Central memory CD4-positive, alpha-beta T cell (primary cell): ENCODE data around the gene ADGRV1.
"Not testable (repeated sequence)": the region's sequence is repeated elsewhere in the genome, so short reads cannot be mapped to it uniquely, and the experiment has no call there.

Experiments
- DNase-seq: peaks from one replicate; pipeline ENCODE4 v3.0.0; 2022

ADGRV1 gene

DNA sequence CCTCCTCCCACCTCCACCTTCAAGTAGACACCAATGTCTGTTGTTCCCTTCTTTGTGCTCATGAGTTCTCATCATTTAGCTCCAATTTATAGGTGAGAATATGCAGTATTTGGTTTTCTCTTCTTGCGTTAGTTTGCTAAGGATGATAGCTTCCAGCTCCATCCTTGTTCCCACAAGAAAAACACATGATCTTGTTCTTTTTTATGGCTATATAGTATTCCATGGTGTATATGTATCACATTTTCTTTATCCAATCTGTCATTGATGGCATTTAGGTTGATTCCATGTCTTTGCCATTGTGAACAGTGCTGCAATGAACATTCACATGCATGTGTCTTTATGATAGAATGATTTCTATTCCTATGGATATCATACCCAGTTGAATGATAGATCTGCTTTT, 454.3 kb downstream of the ADGRV1 start:
- not testable (repeated sequence) for DNase-seq

DNA sequence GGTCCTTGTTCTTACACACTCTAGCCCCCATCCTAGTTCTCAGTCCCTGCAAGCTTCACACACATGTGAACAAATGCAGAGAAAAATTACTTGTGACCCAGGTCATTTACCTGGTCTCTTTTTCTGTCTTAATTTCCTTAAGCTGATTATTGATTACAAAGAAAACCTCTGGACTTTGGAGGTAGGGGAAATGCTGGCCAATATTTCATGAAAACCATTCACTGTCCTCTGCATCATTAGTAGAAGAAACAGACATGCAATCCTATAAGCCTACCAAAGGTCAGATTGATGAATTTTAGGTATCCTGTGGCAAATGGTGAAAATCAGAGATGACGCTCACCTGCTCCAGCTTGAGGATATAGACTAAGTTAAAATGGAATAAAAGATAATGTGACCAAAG, 457.7 kb downstream of the ADGRV1 start:
- DNase-seq: no peak

DNA sequence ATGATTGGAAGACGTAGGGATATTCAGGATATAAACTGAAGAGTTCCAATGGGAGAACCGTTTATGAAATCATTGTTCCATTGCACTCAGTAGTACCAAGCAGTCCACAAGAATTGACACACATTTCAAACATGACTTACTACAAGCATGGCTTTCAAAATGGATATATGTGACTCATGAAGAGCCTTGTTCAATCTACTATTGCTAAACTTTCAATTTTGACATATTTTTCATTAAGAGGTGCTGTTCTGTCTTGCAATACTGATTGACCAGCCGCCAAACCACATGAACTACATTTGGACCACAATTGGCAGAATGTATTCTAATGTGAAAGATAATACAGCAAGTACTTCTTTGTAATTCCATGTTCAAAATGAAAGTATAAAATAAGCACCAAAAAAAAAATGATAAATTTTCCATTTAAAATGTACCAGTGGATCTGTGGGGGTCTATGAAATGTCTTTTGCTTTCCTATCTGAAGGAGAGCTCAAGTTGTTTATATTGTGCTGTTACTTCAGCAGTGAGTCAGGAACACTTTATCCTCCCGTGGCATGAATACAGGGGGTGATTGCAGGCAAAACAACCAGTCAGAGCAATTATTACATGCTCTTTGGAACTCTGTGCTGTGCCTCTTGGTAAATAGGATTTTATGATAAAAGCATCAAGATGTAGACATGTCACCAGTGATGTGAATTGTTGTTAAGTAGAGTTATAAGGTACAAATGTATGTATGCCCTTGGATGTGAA, 458.5 kb downstream of the ADGRV1 start:
- no peak for DNase-seq

DNA sequence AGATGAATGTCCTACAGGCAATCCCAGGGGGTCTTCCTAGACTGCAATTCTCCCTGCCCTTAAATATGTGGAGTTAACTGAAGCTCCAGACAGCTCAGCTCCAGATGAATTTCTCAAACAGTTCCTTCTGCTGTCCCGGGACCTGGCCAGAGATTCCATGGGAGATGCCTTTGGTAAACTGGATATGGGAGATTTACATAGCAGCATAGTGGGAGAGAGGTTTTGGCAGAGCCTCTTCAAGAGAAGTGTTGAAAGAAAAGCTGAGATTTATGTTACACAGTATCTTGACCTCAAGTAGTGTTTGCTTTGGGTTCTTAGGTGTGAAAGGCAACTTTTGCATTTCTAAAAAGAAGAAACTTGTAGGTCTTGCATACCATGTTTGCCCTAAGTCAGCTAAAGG, 459.6 kb downstream of the ADGRV1 start:
- DNase-seq: no peak

DNA sequence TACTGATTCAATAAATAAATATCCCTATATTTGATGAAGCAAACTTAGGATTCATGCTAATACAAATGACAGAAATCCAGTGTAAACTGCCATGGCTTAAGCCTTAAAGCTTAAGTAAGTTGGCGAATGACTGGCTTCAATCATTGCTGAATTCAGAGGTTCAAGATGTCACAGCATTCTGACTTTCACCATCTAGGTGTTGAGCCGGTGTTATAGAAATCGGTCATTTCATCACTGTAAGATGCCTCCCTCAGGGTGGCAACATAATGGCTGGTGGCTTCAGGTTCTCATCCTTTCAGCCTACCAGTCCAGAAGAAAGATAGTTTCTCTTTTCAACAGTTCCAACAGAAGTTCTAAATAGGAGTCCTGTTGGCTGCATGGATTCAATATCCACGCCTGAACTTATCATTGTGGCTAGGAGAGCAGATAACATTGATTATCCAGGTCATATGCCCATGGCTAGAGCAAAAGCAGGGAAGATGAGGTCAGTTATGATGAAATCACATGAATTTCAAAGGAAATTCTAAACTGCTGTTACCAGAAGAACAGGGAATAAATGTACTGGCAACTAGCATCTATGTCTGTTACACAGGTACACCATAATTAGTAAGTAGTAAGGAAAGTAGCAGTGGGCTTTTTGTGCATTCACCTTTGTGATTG, 460.2 kb downstream of the ADGRV1 start:
- DNase-seq: no peak

DNA sequence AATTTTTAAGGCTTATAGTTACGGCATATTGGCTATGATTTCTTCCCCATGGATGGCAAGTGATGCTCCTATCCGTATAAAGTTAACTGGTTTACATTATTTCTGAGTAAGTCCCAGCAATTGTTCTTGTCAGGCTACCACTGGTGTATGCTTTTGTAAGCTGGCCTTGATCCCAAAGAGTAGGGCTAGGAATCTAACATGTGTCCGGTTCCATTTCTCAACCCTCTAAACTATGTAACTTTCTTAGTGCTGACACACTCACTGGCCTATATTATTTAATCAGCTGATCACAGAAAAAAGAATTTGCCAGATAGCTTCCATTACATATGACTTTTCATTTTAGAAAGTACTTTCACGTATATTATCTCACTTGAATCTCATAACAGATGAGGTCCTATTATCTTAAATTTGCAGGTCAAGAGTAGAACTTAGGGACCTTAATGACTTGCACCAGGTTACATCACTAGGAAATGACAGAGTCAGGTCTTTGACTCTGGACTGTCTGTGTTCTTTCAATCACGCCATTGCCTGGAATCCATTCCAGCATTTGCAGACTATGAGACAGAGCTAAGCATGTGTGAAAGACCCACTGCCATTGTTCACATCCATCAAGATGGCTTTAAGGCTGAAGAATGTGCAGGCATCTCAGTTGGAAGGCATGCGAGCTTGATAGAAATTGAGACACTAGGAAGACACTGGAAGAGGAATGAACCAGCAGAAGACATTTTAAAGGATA, 461.6 kb downstream of the ADGRV1 start:
- no peak for DNase-seq

DNA sequence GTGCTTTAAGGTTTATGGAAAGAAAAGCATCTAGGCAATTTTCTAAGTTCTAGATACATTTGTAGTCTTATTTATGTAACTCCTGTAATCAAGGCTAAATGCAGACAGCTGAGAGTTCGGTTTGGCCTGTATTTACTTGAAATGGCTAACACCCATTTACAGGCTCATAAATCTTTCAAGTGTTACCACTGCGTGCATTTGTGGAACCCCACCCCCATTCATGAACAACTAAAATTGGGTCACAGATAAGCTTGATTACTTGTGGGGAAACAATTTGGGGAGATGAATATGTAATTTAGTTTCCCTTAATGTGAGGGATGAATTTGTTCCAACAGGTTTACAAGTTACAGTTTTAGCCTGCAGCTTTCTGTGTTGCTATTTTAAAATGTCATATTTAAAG, 463.9 kb downstream of the ADGRV1 start:
- DNase-seq: no peak

DNA sequence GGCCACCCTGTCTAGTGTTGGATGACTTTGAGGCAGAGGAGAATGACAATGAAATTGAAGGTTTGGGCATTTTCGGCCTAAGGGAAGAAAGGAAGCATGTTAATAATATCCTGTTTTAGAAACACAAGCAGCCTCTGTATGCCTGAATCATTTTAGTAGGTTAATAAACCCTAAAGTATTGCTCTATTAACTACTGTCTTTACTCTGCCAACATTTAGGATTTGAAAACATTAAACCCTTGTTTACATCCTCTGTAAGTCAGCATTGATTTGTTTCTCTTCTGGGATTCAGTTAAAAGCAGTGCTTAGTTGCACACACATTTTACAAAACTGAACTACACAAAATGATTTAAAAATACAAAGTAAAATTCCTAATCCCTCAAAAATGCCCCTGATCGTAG, 465.6 kb downstream of the ADGRV1 start:
- no peak for DNase-seq

DNA sequence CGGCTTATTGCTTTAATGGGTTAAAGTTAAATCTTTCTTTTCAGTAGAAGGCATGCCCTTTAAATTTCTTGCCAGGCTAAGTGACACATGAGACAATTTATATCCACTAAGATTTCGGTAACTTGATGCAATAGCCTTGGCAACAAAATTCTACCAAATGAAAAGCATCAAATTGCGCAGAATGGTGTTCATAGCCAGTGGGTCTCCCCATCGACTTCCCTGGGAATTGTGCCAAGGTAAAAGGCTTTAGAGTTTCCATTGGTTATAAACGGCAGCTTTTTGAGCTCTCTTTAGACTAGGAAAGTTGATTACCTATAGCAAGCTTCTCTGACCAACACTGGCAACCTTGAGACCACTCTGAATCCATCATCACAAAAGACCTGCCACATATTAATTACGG, 466.1 kb downstream of the ADGRV1 start:
- no peak for DNase-seq

DNA sequence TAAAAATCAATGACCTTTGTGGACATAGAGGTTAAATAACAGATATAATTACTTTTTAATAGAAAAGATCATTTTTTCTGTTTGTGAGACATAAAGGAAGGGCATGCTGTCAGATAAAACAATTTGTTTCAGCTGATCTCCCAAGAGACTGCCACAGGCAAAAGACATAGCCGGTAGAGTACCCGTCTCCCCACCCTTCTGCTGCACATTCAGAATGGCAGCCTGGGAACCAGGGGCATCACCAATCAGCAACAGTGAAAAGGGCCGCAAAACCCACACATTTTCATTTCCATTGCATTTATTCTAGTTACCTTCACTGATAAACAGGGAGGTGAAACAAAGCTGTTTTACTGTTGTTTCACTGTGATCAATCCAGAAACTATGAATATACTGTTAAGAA, 466.9 kb downstream of the ADGRV1 start:
- no peak for DNase-seq

DNA sequence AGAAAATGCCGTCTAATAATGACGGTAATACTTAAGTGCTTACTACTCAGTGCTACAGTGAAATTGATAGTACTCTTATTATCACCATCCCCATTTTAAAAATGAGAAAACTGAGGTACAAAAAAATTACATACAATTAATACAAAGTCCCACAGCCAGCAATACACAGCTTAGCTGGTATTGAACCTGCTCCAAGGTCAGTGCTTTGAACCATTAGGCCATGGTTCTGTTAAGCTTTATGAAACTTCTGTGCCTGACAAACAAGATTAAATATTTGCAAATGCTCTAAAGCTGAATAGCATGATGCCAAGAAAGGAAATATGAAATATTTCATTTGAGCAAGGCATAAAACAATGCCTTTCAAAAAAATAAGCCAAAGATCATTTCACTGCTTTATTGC, 467.4 kb downstream of the ADGRV1 start:
- no peak for DNase-seq

DNA sequence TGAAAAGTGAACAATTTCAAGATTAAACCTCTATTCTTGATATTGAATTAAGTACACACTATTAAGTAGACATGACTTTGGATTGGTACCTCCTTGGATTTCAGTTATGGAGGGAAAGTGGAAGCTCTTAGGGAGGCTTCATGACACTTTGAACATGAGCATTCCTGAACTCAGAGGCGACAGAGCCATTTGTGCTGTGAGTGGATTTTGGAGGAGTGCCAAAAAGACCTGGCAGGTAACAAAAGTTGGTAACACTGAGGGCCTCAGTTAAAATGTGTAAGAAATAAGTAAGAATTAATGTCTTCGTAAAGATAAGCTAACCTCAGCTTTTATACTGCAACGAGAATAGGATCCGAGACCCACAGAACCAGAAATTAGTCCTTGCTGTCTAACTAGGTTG, 467.9 kb downstream of the ADGRV1 start:
- no peak for DNase-seq

DNA sequence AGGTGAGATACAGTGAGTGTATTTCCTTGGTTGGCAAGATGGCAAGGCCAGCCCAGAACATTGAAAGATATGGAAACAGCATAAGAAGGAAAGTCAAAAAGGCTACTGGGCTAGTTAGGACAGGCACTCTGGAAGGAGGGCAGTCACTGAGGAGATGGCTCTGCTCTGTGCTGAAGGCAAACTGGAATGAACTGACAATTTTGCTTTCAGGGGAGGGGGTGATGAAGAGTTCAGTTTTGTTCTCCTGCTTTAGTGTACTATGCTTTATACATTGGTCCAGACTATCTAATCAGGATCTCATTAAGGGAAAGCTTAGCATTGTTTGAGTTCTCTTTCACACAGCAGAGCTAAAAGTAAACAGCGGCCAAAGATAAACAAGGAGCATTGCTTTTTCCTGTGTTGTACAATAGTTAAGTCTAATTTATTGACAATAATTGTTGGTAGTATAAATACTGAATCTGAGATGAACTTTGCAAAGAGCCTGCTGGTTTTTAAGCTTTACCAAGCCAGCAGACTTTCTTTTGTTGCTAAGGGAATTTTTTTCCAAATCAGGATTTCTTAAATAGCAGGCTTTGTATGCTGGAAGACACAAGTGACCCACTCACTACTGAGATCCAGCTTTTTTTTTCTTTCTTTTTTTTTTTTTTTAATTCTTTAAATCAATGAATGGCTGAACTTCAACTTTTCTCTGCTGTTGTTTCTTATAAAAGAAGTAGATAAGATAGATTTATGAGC, 469.0 kb downstream of the ADGRV1 start:
- no peak for DNase-seq

DNA sequence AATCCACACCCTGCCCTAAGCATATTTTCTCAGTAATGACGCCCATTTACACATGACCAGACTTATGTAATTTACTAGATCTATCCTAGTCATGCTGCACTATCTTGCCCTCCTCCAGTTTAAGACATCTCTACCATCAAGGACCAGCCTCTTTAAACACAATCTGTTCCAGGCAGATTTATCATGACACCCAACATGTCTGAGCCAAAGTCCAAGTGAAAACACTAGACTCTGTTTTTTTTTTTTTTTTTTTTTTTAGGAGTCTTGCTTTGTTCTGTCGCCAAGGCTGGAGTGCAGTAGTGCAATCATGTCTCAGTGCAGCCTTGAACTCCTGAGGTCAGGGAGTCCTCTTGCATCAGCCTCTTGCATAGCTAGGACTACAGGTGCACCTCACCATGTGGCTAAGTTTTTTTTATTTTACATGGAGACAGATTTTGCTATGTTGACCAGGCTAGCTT, 469.9 kb downstream of the ADGRV1 start:
- no peak for DNase-seq

DNA sequence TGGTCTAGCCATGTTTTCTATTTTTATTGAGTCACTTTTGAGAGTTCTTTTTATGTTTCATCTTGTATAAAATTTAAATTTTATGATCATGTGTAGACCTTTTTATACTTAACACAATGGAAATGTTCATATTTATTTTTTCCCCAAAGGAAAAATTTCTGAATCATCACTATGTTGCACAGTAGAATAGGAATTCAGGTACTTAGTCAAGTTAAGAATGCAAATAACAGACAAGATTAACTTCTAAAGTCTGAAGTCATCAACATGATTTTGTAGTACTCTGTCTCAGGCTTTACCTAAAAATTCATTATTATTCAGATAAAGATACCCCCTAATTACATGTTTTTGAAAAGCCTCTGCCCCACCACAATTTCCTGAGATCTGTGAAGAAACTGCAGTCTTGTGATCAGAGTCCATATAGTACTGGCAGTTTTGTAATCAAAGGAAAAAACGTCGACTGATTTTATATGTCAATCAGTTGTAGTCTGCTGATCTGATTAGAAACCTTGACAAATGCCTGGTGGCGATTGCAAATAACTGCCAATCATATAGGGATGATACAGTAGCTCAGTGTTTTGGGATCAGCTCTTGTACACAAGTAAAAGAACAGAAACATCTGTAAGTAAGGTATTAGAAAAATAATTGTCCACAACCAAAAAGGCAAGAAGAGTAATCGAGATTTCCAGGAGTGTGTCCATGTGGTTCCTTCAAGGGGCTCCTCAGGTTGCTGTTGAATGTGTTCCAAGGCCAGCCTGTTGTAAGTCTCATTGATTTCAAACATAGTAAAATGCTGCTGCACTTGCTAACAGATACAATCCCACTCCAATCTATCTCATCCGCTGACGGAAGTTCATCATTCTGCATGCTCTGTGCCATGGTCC, 472.2 kb downstream of the ADGRV1 start:
- DNase-seq: no peak

DNA sequence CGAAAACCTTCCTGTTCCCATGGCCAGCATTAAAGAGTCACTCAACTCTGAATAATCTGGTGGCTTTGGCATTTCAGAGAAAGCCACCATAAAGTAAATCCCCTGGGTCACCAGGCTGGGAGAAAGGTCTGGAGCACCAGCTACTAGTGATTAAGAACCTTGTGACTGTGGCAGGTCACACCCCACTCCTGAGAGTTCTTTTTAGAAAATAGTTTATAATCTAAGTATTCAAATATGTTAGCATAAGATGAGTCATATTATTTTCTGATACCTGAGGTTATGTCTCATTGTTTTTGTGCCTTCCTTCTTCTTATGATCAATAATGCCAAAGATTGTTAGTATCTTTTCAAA, 472.8 kb downstream of the ADGRV1 start:
- no peak for DNase-seq

DNA sequence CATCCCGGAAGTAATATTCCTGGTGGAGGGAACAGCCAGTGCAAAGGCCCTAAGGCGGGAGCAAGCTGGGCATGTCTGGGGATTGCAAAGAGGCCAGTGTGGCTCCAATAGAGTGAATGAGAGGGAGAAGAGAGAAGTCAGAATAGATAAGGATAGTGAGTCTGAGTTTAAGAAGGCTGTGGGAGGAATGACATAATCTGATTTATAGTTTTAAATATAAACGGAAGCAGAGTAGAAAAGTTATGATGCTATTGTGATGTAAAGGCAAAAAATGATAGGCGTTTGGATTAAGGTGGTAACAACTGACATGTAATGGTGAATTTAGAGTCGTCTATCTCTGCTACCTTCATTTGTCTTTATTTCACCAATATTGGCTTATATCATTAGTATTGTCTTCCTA, 473.5 kb downstream of the ADGRV1 start:
- no peak for DNase-seq

DNA sequence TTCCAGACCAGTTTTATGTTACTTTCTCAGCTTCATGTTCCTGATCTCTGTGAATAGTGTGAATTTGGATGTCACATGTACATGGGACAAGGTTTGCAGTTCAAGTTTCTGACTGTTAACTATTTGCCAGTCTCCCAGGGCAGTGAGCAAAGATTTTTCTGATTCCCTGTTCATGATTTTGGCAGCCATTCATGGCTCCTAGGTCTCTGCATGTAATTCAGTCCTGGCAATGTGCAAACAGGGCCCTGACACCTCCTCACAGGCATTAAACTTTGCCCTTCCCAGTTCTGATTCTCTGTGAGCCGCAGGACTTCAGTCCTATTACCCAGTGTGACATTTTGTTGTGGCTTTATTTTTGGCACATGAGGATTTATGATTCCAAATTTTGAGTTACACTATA, 474.8 kb downstream of the ADGRV1 start:
- no peak for DNase-seq

DNA sequence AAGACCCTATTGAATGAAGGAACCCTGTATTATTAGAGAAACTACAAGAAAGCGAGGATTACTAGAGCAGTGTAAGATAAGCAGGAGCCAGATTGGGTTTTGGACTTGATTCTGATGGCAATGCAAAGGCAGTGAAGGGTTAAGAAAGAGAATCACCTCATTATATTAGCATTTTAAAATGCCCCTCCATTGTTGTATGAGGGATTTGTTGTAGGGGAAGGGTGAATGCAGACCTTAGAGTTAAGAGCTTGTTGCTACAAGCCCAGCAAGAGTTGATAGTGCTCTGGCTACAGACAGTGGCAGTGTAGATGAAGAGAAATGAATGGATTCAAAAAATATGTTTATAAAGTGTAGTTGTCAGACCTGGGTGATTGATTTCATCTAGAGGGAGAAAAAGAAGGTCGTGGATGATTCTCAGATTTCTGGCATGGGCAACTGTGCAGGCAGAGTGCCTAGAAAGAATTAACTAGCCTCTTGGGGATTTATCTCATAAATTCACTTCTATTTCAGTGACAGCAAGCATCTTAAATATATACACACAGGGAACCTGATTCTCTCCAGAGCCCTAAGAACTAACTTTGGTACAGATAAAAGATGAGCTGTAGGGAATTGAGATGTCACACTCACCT, 479.7 kb downstream of the ADGRV1 start:
- DNase-seq: no peak

DNA sequence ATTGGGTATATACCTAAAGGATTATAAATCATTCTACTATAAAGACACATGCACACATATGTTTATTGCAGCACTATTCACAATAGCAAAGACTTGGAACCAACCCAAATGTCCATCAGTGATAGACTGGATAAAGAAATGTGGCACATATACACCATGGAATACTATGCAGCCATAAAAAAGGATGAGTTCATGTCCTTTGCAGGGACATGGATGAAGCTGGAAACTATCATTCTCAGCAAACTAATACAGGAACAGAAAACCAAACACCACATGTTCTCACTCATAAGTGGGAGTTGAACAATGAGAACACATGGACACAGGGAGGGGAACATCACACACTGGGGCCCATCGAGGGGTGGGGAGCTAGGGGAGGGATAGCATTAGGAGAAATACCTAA, 482.5 kb downstream of the ADGRV1 start:
- not testable (repeated sequence) for DNase-seq

DNA sequence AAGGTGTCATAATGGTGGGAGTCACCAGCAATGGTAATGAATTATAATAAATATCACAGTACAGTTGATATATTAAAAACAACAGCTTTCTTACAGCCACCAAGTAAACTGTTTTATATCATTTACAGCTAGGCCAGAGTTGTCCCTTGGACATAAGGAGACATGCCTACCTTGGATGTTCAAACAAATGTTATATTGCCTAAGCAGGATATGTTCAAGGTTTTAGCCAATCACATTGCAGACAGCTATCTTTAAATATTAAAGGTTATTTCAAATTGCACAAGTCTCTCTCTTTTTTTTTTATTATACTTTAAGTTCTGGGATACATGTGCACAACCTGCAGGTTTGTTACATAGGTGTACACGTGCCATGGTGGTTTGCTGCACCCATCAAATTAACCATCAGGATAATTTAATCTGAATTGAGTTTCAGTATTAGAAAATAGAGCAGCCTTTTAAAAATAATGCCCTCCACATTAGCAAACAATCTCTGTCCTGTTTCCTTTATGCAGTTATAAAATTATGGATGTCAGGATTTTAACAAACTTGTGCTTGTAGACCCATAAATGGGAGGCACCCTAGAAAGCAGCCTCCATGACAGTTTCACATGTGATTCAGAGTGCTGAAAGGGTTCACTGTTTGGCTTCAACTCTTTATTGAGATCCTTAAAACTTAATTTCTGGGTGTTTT, 483.8 kb downstream of the ADGRV1 start:
- no peak for DNase-seq
